K562 (cell line): ENCODE measurements around the gene SKIC2. TPM values are rescaled to one million over a fixed set of nuclear protein-coding genes. Genes with fewer than 3 reads are reported as not detected.

ENCODE experiments used
- ATAC-seq: fragments of 200-7000 bp; cut with Tn5 transposase; 3 replicates; pipeline ENCODE4 v1.9.1; 2020; ENCODE audit warnings: moderate library complexity
- BruUV-seq: library from RNA; stranded (reverse); fragments of 400-500 nt; replicated peaks from 2 replicates; lab custom pipeline; 2021; lab: Mats Ljungman, UMichigan
- CTCF ChIA-PET: fragments of 300-600 bp; formaldehyde crosslinking; extraction: SDS; loops from one replicate; lab custom pipeline; 2021; ENCODE audit warnings: low intra/inter-chr PET ratio; lab: Yijun Ruan, JAX
- POLR2A ChIA-PET: fragments of 300-600, 350-650 bp; sonication (Branson Sonifier 250); formaldehyde crosslinking; extraction: SDS; loops from one replicate; lab custom pipeline; 2021; ENCODE audit warnings: antibody characterized with exemption, inconsistent platforms; lab: Yijun Ruan, JAX
- DNase-seq, 4 experiments: peaks; one replicate each; pipeline versions ENCODE4 v3.0.0 to v3.0.0-alpha.2; 2011 to 2018; ENCODE audit warnings: low spot score in 3 of 4, mixed read lengths in 3 of 4; ENCODE audit errors: extremely low read depth in 1 of 4
- FAIRE-seq: peaks from 2 replicates; lab custom pipeline; 2011; peaks lifted over from hg19 to GRCh38; lab: Jason Lieb, UNC
- H2AFZ ChIP-seq: 2 replicates; pipeline ENCODE4 v1.6.0; 2011; ENCODE audit warnings: low read depth, low read length, control low read depth, inconsistent platforms
- H3K27ac ChIP-seq: fragments of 200-600 bp; 3 replicates; pipeline ENCODE4 v1.8.0; 2011; ENCODE audit warnings: low read depth, mild to moderate bottlenecking, control low read depth, inconsistent platforms, low read length, moderate library complexity, mixed read lengths; ENCODE audit errors: extremely low read depth
- H3K27me3 ChIP-seq, 2 experiments: fragments of 300-600 bp in 1 of 2; 2 replicates in 1 of 2; 3 replicates in 1 of 2; pipeline versions ENCODE4 v1.6.0 to v1.8.0; 2011; ENCODE audit warnings: inconsistent platforms in 2 of 2, low read length in 2 of 2, mild to moderate bottlenecking in 1 of 2, mixed read lengths in 1 of 2, moderate library complexity in 1 of 2; ENCODE audit not compliant: control insufficient read depth in 2 of 2, insufficient read depth in 2 of 2
- H3K36me3 ChIP-seq: fragments of 300-600 bp; 3 replicates; pipeline ENCODE4 v1.8.0; 2011; ENCODE audit warnings: mild to moderate bottlenecking, low read length, inconsistent platforms; ENCODE audit not compliant: control insufficient read depth, insufficient read depth
- H3K4me1 ChIP-seq, 2 experiments: fragments of 200-600 bp in 1 of 2; replicated peaks in 1 of 2; 2 replicates in 1 of 2; 3 replicates in 1 of 2; pipeline versions ENCODE4 v1.5.1 to v1.8.0; 2011; ENCODE audit warnings: inconsistent platforms in 2 of 2, low read length in 2 of 2, mild to moderate bottlenecking in 1 of 2, mixed read lengths in 1 of 2, moderate library complexity in 1 of 2; ENCODE audit not compliant: control insufficient read depth in 2 of 2, insufficient read depth in 2 of 2
- H3K4me2 ChIP-seq: 2 replicates; pipeline ENCODE4 v1.6.1; 2011; ENCODE audit warnings: low read length, control low read depth, inconsistent platforms, mixed read lengths; ENCODE audit not compliant: insufficient read depth
- H3K4me3 ChIP-seq: fragments of 200-600 bp; sonication (generic), shearing (Covaris generic); 2 replicates; pipeline ENCODE4 v1.5.1; 2016; ENCODE audit warnings: control low read depth, inconsistent platforms
- H3K79me2 ChIP-seq: fragments of 200-600 bp; 3 replicates; pipeline ENCODE4 v1.8.0; 2011; ENCODE audit warnings: low read length, inconsistent platforms; ENCODE audit not compliant: control insufficient read depth, insufficient read depth
- H3K9ac ChIP-seq, 2 experiments: 2 replicates each; pipeline versions ENCODE4 v1.6.0 to v1.6.1; 2011; ENCODE audit warnings: low read depth in 2 of 2, low read length in 2 of 2, control low read depth in 1 of 2, inconsistent platforms in 1 of 2, mild to moderate bottlenecking in 1 of 2, mixed read lengths in 1 of 2; ENCODE audit not compliant: insufficient read depth in 1 of 2
- H3K9me1 ChIP-seq: one replicate; pipeline ENCODE4 v1.6.0; 2011; ENCODE audit warnings: inconsistent platforms, mild to moderate bottlenecking, low read length, moderate library complexity; ENCODE audit not compliant: control insufficient read depth, insufficient read depth
- H3K9me3 ChIP-seq: replicated peaks from 2 replicates; pipeline ENCODE4 v1.5.1; 2011; ENCODE audit warnings: low read depth, low read length, inconsistent platforms; ENCODE audit not compliant: control insufficient read depth, insufficient read depth
- H4K20me1 ChIP-seq: replicated peaks from 2 replicates; pipeline ENCODE4 v1.6.1; 2011; ENCODE audit warnings: low read length, inconsistent platforms, mixed read lengths; ENCODE audit not compliant: control insufficient read depth, insufficient read depth
- NFIC ChIP-seq: fragments of 450-650 bp; IDR thresholded peaks from 2 replicates; pipeline ENCODE4 v1.6.1; 2017; ENCODE audit warnings: mild to moderate bottlenecking, inconsistent platforms
- NR2C1 ChIP-seq, 2 experiments: fragments of 450-650 bp; IDR thresholded peaks; 2 replicates each; pipeline ENCODE4 v1.6.1; 2017; ENCODE audit warnings: mild to moderate bottlenecking in 2 of 2, antibody characterized with exemption in 1 of 2, inconsistent platforms in 1 of 2, missing compliant biosample characterization in 1 of 2, missing genetic modification characterization in 1 of 2
- WGBS: fragments of 100-300 bp; shearing (Covaris generic); methylation state at CpG from one replicate; pipeline ENCODE4 v1.1.6; 2016; ENCODE audit warnings: low coverage, mixed read lengths; ENCODE audit not compliant: insufficient coverage; ENCODE audit errors: missing lambda C conversion rate; 5-methylcytosine and 5-hydroxymethylcytosine counted together
- in situ Hi-C: fragments of 300-500 bp; cut with MboI; formaldehyde crosslinking; loops from 4 replicates; pipeline ENCODE4 v1.15.0; 2018; ENCODE audit warnings: inconsistent platforms, mixed read lengths
- intact Hi-C: fragments of 100-400 bp; cut with micrococcal nuclease; formaldehyde crosslinking; loops from 2 replicates; pipeline ENCODE4 v1.14.2; 2022
- polyA plus RNA-seq, 8 experiments: library from polyadenylated mRNA; depleted of rRNA in 4 of 8; stranded (reverse) in 5 of 8; unstranded in 3 of 8; fragments of >200 nt; fragmentation: Nextera tagmentation in 2 of 8; fragmentation: Illumina TruSeq in 1 of 8; extraction: Ambion mirVana in 2 of 8; extraction: Trizol in 1 of 8; gene quantifications; 2 replicates each; pipeline versions ENCODE4 v1.2.1 to v1.2.3, GENCODE V29; 2011 to 2014; ENCODE audit warnings: inconsistent platforms in 1 of 8, missing spikeins in 1 of 8
- total RNA-seq, 7 experiments: library from RNA; depleted of rRNA in 6 of 7; stranded (reverse); fragments of >200 nt in 6 of 7; fragmentation: Illumina TruSeq in 2 of 7; extraction: Trizol in 2 of 7; gene quantifications; 2 replicates each; pipeline versions ENCODE4 v1.2.1 to v1.2.3, GENCODE V29; 2011 to 2021; ENCODE audit warnings: low replicate concordance in 1 of 7
- TF ChIP-seq, protein P1 (sequence below): sonication (generic); formaldehyde crosslinking; IDR thresholded peaks from 2 replicates; pipeline ENCODE4 v1.5.0; 2020; ENCODE audit warnings: missing genetic modification reagents

SKIC2 gene
- total and polyA plus RNA-seq, 9 of the 15 experiments (the other 6 are each of a cell fraction or from before 2014, with no cell fraction given): 3.3 to 94.6 (median 38.8) TPM

DNA sequence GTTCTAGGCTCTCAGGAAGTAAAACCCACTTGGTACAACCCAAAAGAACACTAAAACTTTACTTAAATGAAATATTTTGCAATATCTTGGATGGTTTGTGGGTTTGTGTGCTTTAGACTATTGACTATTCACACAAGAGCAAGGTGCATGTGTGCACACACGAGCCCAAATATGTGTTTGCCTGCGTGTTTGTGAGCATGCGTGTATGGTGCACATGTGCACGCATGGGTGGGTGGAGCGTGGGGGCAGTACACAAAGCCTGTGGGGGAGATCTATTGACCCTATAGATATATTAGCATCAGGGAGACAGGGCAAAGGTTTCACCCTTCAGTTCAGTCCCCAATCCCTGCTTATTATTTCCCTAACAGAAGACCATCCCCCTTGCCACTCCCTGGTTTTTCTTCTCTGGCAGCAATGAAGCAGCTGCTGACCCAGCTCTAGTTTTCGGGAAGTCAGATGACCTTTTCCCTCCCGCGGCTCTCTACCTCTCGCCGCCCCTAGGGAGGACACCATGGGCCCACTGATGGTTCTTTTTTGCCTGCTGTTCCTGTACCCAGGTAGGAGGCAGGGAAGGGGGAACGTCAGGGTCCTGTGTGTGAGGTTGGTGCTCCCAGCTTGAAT lies 31.6 kb upstream of the SKIC2 start, which contains the start of gene C2:
Gene C2, plus strand, starts transcription at position 476 of the 621 bp plus-strand sequence. Its CDS starts 36 bp downstream, at position 512.
- Histone ChIP-seq H3K27ac (no peak within 1 kb of the TSS; the same call in 2 of the 3 replicates), H3K9me3 (peaks cover 7% of the 10 kb centered on the region), H2AFZ (peak within 1 kb of the TSS; percentile 88), H3K9me1 (no peaks in the 10 kb centered on the region), H3K27me3 (no peaks in the 10 kb centered on the region), H3K4me2 (peak within 1 kb of the TSS; percentile 35; the same call in 1 of the 2 replicates), H3K9ac (peak within 1 kb of the TSS in 1 of 2 experiments; percentile 72; a peak in 2 of 4 replicates), H3K36me3 (no peaks in the 10 kb centered on the region), H3K4me3 (no peak within 1 kb of the TSS), H4K20me1 (no peaks in the 10 kb centered on the region), H3K4me1 (peaks cover 6% of the 10 kb centered on the region in 2 experiments; a peak in 4 of 5 replicates), H3K79me2 (no peaks in the 10 kb centered on the region)
- FAIRE-seq: no peak
- in situ Hi-C loops (no loop called here), intact Hi-C loops (no loop called here)
- 40% methylated on average over 11 of the region's 11 CpGs for WGBS
- DNase-seq: no peak
- peak; percentile 51 for ATAC-seq
- ChIA-PET POLR2A (interaction anchor here (0.6 to 0.9 kb wide), 3 partner anchors 24 to 268 kb away, joined by 3 read pairs; no protein-coding TSS in a partner anchor), CTCF (no interaction called here)
- no TSS peak for BruUV-seq
- TF ChIP-seq, protein P1, sequence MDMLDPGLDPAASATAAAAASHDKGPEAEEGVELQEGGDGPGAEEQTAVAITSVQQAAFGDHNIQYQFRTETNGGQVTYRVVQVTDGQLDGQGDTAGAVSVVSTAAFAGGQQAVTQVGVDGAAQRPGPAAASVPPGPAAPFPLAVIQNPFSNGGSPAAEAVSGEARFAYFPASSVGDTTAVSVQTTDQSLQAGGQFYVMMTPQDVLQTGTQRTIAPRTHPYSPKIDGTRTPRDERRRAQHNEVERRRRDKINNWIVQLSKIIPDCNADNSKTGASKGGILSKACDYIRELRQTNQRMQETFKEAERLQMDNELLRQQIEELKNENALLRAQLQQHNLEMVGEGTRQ (CRISPR knock-in tag): no peak
- TF ChIP-seq NR2C1 (IDR thresholded peaks at IDR 0.05) (no peak), NR2C1 (tag; IDR thresholded peaks at IDR 0.05) (peak; percentile 39; the same call in 1 of the 2 replicates), NFIC (no peak)
